HG03469 (cell line): ENCODE results near the gene YY1.

Experiments used
- ATAC-seq: cut with Tn5 transposase; IDR thresholded peaks from one replicate; pipeline ENCODE4 v1.9.1; 2021; ENCODE audit warnings: mild to moderate bottlenecking, moderate library complexity, moderate number of reproducible peaks; ENCODE audit not compliant: unreplicated experiment

Gene YY1

DNA sequence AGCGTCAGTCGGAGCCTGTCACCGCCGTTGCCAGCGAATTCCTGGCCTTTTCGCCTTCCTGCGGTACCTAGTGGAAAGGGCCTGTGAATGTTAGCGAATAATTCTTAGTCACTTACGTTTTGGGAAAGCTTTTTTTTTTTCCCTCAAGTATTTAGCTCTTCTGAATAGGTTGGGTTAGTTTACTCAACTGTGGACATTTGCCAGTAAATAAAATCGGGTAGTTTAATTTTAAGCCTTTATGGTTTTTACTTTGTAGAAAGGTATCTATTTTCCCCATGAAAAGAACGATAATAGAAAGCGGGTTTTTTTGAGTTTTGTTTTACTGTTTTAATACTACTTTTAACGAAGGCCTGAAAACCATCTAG lies 1.7 kb downstream of the YY1 start:
- ATAC-seq: no peak

- ATAC-seq: no peak
These were observed 2.3 kb downstream of the YY1 start for GRCh38 chr14:100241279-100241678.

GRCh38 chr14:100243020-100243419 lies 4.1 kb downstream of the YY1 start:
- no peak for ATAC-seq

GRCh38 chr14:100246809-100247428 lies 8.0 kb downstream of the YY1 start:
- ATAC-seq: no peak

- no peak for ATAC-seq
These were observed 12.0 kb downstream of the YY1 start for GRCh38 chr14:100250732-100251465.

DNA sequence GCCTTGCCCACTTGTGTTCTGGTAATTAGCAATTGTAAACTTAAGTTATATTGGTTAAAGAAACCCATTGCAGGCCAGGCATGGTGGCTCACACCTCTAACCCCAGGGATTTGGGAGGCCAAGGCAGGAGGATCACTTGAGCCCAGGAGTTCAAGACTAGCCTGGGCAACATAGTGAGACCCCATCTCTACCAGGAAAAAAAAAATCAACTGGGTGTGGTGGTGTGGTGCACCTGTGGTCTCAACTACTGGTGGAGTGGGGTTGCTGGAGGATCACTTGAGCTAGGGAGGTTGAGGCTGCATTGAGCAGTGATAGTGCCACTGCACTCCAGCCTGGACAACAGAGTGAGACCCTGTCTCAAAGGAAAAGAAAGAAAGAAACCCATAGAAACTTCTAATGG lies 13.7 kb downstream of the YY1 start:
- ATAC-seq: no peak

GRCh38 chr14:100256339-100256895 lies 17.5 kb downstream of the YY1 start:
- ATAC-seq: peak; percentile 42

DNA sequence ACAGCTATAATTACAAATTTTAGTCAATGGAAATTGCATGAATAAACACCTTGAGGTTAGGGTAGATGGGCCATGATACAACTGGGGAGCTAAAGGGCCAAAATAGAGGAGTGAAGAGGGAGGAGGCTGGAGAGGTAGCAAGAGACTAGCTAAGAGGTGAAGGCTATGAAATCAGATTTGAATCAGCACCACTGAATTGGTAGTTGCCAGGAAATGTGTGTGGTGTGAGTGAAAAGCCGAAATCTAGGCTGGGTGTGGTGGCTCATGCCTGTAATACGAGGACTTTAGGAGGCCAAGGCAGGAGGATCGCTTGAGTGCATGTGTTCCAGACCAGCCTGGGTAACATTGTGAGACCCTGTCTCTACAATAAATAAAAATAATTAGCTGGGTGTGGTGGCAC lies 22.7 kb downstream of the YY1 start:
- no peak for ATAC-seq

DNA sequence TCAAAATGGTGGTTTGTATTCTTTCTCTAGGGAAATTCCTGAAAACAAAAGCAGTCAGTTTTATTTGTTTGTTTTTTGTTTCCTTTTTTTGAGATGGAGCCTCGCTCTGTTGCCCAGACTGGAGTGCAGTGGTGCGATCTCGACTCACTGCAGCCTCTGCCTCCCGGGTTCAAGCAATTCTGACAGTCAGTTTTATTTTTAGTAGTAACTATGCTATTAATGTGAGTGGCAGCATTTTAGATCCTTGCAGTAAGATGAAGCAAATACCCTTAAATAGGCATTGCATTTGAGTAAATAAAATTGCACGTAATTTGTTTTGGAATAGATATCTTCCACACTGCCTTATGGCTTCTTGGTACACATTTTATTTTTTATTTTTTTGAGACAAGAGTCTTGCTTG lies 23.6 kb downstream of the YY1 start:
- ATAC-seq: no peak

GRCh38 chr14:100263141-100263540 lies 24.2 kb downstream of the YY1 start:
- ATAC-seq: no peak

- no peak for ATAC-seq
These were observed 29.0 kb downstream of the YY1 start for GRCh38 chr14:100267990-100268389.

DNA sequence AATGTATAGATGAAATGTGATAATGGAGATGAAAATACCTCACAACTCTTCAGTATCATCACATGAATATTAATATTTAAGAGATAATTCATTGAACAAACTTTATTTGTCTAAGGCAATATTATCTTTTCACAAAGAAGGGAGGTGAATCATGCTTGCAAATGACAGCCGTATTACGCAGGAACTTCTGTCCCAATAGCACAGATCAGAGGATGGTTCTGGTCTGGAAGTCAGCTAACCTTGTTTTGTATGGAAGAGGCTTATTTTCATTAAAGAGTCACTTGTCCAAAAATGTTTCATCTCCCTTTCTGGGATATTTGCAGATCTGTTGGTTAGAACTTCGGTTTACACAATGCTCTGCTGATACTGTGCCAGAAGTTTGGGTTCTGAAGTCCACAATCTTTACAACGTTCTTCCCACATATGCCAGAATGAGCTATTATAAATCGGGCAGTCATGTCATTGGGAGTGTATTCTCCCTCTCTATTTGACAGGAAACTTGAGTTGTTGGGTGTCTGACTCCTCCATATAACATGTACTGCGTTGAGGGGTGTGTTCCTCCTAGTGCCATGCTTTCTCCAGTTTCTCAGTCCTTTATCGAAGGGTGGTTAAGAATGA lies 29.8 kb downstream of the YY1 start:
- ATAC-seq: no peak

GRCh38 chr14:100271247-100271939 lies 32.4 kb downstream of the YY1 start:
- ATAC-seq: no peak

- ATAC-seq: no peak
These were observed 35.3 kb downstream of the YY1 start for GRCh38 chr14:100274250-100274649.

GRCh38 chr14:100275214-100275613 lies 36.3 kb downstream of the YY1 start:
- no peak for ATAC-seq

DNA sequence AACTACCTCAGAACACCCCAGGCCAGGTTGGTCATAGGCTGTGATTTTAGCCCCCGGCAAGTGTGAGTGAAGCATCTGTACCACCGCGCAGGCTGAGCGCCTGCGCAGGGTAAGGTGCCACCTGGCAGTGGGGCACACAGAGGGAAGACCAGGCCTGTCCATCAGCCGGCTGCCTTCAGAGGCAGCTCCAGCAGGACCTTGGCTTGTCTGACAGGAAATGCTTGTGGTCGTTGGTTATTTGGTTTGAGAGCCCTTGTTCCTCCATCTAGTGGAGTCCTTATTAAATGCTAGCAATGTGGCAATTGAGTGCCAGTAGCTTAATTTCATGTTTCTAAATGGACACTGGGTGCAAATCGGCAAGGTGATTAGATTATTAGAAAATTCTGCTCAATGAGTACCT lies 39.8 kb downstream of the YY1 start:
- no peak for ATAC-seq

GRCh38 chr14:100279133-100279532 lies 40.2 kb downstream of the YY1 start:
- no peak for ATAC-seq

DNA sequence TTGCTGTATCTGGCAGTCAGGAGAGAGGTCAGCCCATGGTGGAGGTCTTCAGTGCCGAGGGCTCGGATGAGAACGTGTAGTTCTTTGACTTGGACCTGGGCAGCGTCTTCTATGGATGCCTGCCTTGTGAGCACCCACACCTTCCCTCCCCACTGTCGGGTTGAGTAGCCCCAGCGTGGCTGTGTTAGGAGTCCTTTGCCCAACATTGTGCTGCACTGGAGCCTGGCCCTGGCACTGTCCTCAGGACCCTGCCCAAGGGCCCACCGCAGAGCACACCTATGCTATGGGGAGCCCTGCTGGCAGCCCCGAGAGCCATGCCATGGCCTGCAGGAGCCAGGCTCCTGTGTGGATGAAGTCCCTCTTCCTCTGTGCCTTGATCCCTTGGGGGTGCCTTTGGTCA lies 40.6 kb downstream of the YY1 start:
- ATAC-seq: no peak

GRCh38 chr14:100281286-100282082 lies 42.5 kb downstream of the YY1 start:
- no peak for ATAC-seq

DNA sequence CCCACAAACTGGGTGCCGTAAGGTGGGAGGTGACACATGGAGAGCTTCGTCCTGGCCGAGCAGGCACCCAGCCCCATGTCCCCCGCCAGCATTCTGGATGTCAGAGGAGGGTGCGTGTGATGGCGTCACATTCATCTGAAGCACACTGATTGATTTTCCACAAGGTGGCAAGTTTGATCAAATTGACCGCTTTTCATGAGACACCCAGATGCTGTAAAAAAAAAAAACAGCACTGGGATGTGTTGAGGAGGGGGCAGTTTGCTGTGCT lies 43.1 kb downstream of the YY1 start:
- ATAC-seq: no peak
